Skeletal muscle tissue (tissue), 5 donors: ENCODE results near the gene JMJD7. TPM values are rescaled to one million over a fixed set of nuclear protein-coding genes. Genes with fewer than 3 reads are reported as not detected.

Experiments
- H3K27ac ChIP-seq: one replicate; pipeline ENCODE4 v1.7.0; 2013; ENCODE audit warnings: mild to moderate bottlenecking, low read depth, low read length, inconsistent platforms
- H3K27me3 ChIP-seq, 3 donors: one replicate each; pipeline ENCODE4 v1.7.0; 2013; ENCODE audit warnings: low read length in 3 of 3; ENCODE audit not compliant: control insufficient read depth in 3 of 3, insufficient read depth in 3 of 3
- H3K36me3 ChIP-seq, 3 donors: one replicate each; pipeline ENCODE4 v1.7.0; 2013; ENCODE audit warnings: low read length in 3 of 3; ENCODE audit not compliant: control insufficient read depth in 3 of 3, insufficient read depth in 3 of 3
- H3K4me1 ChIP-seq, 3 donors: one replicate each; pipeline ENCODE4 v1.7.0; 2013; ENCODE audit warnings: low read length in 3 of 3, mild to moderate bottlenecking in 3 of 3; ENCODE audit not compliant: control insufficient read depth in 3 of 3, insufficient read depth in 3 of 3
- H3K4me3 ChIP-seq, 3 donors: one replicate each; pipeline ENCODE4 v1.7.0; 2013; ENCODE audit warnings: low read length in 3 of 3
- H3K9ac ChIP-seq, 3 donors: one replicate each; pipeline ENCODE4 v1.7.0; 2013; ENCODE audit warnings: low read length in 3 of 3, mild to moderate bottlenecking in 3 of 3, moderate library complexity in 2 of 3, low read depth in 1 of 3
- H3K9me3 ChIP-seq, 3 donors: one replicate each; pipeline ENCODE4 v1.7.0; 2013; ENCODE audit warnings: low read length in 3 of 3; ENCODE audit not compliant: control insufficient read depth in 3 of 3
- small RNA-seq: library from RNA; depleted of rRNA; stranded (forward); fragments of <200 nt; gene quantifications from one replicate; pipeline ENCODE3, GENCODE V24; 2014
- total RNA-seq: library from RNA; depleted of rRNA; stranded (reverse); fragments of >200 nt; gene quantifications from one replicate; pipeline ENCODE4 v1.2.3, GENCODE V29; 2014
- donor health status: Osteomylitis.

The JMJD7 gene
- total RNA-seq, 1 donor from 2014 or later, result 1.0 TPM

DNA sequence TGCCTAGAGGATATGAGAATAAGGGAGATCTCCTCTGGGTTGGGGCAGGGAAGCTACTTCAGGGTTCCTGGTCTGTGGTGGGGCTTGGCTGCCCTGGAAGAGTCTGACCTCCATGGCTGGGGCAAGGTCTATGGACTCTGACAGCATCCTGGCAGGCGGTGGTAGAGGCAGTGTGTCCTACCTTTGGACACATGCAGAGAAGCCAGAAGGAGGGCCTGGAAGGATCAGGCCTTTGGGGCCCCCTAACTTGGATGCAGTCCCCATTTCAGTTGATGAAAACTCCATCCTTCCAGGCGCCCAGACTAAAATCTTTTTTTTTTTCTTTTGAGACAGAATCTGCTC, 55.6 kb downstream of the JMJD7 start:
- Histone ChIP-seq H3K4me1 (peaks cover 11 to 19% (median 16%) of the 10 kb centered on the region in 3 donors), H3K9ac (peak overlapping the region in 1 of 3 donors; percentile 20), H3K27ac (no peak overlapping the region), H3K36me3 (no peaks in the 10 kb centered on the region), H3K9me3 (no peaks in the 10 kb centered on the region), H3K27me3 (no peaks in the 10 kb centered on the region), H3K4me3 (no peak overlapping the region)

DNA sequence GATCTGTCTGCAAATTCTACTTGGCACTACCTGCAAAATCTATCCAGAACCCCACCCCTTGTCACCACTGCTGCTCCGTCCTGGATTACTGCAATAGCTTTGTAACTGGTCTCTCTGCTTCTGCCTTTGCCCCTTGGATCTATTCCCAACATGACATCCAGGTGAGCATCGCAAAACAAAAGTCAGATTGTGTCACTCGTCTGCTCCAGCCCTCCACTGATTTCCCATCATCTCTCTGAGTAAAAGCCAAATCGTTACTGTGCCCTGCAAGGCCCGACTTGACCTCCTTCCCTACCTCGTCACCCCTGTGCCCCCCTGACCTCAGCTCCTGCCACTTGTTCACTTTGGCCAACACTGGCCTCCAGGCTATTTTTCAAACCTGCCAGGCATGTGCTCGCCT, 56.6 kb downstream of the JMJD7 start:
- H3K4me1 ChIP-seq, result peaks cover 9 to 17% (median 15%) of the 10 kb centered on the region in 3 donors

DNA sequence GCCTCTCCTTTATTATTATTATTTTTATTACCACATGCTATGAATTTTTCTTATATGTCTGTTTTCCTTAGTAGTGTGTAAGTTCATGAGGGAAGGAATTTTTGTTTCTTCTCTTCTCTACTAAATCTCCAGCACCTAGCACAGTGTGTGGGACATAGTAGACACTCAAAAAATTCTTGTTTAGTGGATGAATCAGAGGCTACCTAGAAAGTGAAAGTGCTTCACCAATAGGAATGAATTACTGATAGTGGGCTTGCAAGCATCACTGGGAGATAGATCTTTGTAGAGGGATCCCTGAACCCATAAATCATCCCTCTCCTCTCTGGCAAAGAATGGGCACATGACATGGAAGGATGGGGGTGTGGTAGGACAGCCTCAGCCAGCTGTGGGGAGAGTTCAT, 57.4 kb downstream of the JMJD7 start:
- Histone ChIP-seq H3K36me3 (no peaks in the 10 kb centered on the region), H3K9ac (no peak overlapping the region), H3K27ac (no peak overlapping the region), H3K27me3 (no peaks in the 10 kb centered on the region), H3K4me1 (peaks cover 9 to 17% (median 15%) of the 10 kb centered on the region in 3 donors), H3K9me3 (no peaks in the 10 kb centered on the region), H3K4me3 (no peak overlapping the region)

More for the DNA sequence above, 56.6 kb downstream of the JMJD7 start:
- Histone ChIP-seq H3K4me3 (no peak overlapping the region), H3K9ac (no peak overlapping the region), H3K36me3 (no peaks in the 10 kb centered on the region), H3K27me3 (no peaks in the 10 kb centered on the region), H3K27ac (no peak overlapping the region), H3K9me3 (no peaks in the 10 kb centered on the region)

DNA sequence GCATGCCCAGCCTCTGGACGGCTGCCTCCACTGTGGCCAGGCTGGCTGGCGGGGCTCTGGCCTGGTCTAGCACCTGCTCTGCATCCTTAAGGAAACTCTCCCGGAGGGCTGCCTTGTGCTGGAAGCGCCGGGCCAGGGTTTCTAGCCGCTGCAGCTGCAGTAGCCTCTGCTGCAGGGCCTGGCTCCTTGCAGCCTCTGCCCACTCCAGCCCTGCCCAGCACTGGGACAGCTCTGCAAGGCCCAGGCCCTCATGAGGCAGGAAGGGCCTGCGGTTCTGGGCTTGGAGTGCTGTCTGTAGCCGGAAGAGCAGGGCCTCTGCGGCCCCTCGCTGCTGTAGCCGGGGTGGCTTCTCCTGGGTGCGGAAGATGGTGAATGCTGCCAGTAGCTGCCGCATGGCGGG, 57.9 kb downstream of the JMJD7 start:
- Histone ChIP-seq H3K27me3 (no peaks in the 10 kb centered on the region), H3K4me1 (peaks cover 9 to 17% (median 15%) of the 10 kb centered on the region in 3 donors), H3K9ac (no peak overlapping the region)

DNA sequence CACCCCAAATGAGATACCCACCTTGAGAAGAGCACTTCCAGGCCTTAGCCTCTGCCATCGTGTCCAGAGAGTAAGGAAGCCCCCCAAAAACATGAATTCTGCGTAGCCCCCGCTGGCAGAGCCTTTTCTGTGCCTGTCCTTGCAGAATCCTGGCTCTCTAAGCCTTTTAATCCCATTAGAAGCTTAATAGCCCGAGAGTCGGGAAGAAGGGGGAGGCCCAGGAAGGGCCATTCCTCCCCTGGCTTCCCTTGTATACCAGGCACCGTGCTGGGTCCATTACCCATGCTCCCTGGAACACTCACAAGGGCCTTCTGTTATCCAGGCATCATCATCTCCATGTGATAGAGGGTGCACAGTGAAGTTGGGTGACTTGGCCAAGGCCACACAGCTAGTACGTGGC, 58.8 kb downstream of the JMJD7 start:
- Histone ChIP-seq H3K36me3 (no peaks in the 10 kb centered on the region), H3K9me3 (no peaks in the 10 kb centered on the region), H3K4me1 (peaks cover 3 to 17% (median 9%) of the 10 kb centered on the region in 3 donors), H3K4me3 (no peak overlapping the region), H3K9ac (no peak overlapping the region), H3K27ac (no peak overlapping the region), H3K27me3 (no peaks in the 10 kb centered on the region)

More for the DNA sequence above, 57.9 kb downstream of the JMJD7 start:
- Histone ChIP-seq H3K9me3 (no peaks in the 10 kb centered on the region), H3K4me3 (no peak overlapping the region), H3K36me3 (no peaks in the 10 kb centered on the region), H3K27ac (no peak overlapping the region)

DNA sequence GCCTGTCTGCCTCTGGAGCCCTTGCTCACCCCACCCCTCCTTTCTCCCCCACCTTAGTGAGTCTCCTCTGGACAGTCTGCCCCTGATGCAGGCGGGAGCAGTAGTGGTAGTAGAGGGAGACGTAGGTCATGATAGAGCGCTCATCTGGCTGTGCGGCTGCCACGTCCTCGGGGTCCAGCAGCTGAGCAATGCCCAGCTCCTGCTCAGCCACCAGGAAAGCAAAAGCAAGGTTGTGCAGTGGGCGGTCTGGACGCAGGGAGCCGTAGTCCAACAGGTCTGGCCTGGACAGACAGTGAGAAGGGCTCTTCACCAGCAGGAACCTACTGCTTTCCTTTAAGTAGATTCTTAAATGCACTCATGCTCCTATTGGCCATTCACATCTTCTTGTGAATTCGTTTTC, 59.3 kb downstream of the JMJD7 start:
- peaks cover 6 to 19% (median 13%) of the 10 kb centered on the region in 3 donors for H3K4me1 ChIP-seq
- H3K27me3 ChIP-seq, result no peaks in the 10 kb centered on the region
- H3K27ac ChIP-seq, result no peak overlapping the region
- no peaks in the 10 kb centered on the region for H3K9me3 ChIP-seq
- no peak overlapping the region for H3K9ac ChIP-seq
- no peak overlapping the region for H3K4me3 ChIP-seq
- no peaks in the 10 kb centered on the region for H3K36me3 ChIP-seq

Small RNA genes within 50 kb of the gene (small RNA-seq; reads per million reads assigned to genes)
- gene JMJD7-PLA2G4B, result not detected
- not detected for gene MIR4310
- gene RNA5SP393, result not detected

Other genes with a start within 250 kb of the JMJD7 start
- 77.2 TPM for gene MGA, start 167.7 kb upstream of the JMJD7 start, total RNA-seq
- 10.4 TPM for gene MAPKBP1, start 53.6 kb upstream of the JMJD7 start, total RNA-seq
- 1.6 TPM for gene PLA2G4B, start 10.8 kb downstream of the JMJD7 start, total RNA-seq
- gene SPTBN5, start 66.0 kb downstream of the JMJD7 start, total RNA-seq, result 1.0 TPM
- gene EHD4, start 144.5 kb downstream of the JMJD7 start, total RNA-seq, result 24.0 TPM
- 0.52 TPM for gene PLA2G4E, start 192.9 kb downstream of the JMJD7 start, total RNA-seq